NAMALWA (cell line): ENCODE measurements around the gene INTS6.

ENCODE experiments used
- DNase-seq: peaks from one replicate; pipeline ENCODE4 v3.0.0-alpha.2; 2015; ENCODE audit warnings: low spot score

INTS6 gene

DNA sequence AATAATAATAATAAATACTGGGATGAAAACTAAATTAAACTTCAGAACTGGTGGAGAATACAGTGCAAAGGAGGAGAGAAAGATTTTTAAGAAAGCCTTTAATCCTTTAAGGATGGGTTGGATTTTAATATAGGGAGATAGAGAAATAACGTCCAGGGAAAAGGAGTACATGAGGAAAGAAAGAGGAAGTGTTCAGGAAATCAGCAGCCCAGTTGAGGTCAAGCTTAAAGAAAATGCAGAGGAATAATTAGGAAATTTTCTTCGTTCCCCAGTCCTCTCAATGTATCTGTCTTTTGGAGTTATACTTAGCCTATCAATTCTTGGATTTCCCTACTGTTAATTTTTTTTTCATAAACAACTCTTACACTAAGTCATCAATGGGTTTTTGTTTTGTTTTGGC is 47.7 kb downstream of the INTS6 start:
- no peak for DNase-seq

DNA sequence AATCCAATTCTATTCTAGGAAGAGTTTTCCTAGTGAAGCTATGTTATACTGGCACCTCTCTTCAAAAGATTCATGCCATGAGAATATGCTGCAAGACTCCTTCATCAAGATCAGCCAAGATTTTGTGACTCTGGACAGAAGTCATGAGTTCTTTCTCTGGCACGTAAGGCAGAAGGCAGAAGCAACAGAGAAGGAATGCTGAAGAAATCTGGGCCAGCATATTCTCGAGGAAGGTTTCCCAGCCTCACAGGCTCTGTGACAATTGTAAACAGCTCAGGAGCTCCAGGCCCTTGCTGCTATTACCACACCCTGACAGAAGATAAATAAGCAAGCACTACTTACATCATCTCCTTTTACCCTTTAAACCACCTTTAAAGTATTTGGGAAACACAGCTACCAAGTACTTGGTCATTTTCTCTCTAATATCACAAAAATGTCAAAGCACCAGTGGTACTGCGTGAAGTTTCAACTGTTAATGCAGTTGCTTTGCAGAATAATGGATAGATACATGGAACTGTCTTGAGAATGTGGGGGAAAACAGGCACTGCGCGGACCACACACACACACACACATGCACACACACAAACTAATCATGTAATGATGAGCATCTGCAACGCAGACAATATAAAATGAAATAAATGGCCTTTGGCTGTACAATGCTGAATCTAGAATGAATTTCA is 55.4 kb downstream of the INTS6 start:
- peak; percentile 5 for DNase-seq

DNA sequence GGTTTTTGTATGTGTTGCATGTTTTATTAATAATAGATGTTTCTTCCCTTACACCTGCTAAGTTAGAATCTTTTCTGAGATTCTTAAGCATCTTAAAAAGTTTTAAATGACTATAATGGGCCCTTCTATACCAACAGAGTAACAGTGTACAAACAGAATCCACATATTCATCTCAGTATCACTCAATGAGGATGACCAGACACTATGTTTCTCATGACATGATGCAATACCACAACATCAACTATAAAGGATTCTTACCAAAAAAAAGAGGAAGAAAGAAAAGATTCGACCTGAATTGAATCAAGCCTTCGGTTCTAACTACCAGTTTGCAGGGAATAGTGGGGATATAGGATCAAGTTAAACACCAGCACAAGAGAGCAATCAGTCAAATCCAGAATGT is 56.5 kb downstream of the INTS6 start:
- peak; percentile 54 for DNase-seq

- no peak for DNase-seq
These were observed 58.1 kb downstream of the INTS6 start for GRCh38 chr13:51394724-51395123.

GRCh38 chr13:51385114-51385513 is 67.7 kb downstream of the INTS6 start:
- no peak for DNase-seq

DNA sequence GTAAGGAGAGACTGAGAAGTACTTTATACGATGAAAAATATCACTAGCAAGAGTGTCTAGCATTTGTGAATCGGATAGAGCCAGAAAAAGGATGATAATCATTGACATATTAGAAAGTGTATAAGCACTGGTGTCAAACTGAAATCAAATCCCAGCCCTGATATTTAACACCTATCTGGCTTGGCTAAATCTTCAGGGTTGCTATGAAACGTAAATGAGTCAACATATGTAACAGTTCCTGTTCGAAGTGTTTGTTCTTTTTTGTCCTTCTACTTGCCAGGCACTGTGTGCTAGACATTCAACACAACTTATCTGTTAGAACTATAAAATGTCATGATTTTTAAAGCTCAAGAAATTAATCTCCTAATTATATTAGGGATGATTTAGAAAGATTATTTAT is 72.6 kb downstream of the INTS6 start:
- DNase-seq, result no peak

DNA sequence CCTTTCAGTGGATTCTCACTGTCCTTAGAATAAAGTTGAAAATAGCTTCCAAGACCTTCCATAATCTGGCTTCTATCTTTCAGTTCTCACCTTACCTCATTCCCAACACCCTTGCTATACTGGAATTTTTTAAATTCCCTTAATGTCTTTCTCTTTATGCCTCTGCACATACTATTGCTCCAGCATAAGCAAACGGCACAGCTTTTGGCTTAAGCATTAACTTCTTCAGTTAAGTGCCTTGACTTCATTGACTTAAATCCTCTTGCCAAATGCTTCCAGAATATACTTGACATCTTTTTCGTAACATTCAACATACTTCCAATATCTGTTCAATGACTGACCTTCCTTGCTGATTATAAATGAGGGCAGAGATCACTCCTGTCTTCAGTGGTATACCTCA is 79.4 kb downstream of the INTS6 start:
- DNase-seq, result no peak

GRCh38 chr13:51371768-51372399 is 81.0 kb downstream of the INTS6 start:
- no peak for DNase-seq

GRCh38 chr13:51370811-51371210 is 82.0 kb downstream of the INTS6 start:
- DNase-seq, result no peak

- DNase-seq, result no peak
These were observed 82.7 kb downstream of the INTS6 start for GRCh38 chr13:51370116-51370515.

- no peak for DNase-seq
These were observed 88.3 kb downstream of the INTS6 start for GRCh38 chr13:51364404-51365008.

DNA sequence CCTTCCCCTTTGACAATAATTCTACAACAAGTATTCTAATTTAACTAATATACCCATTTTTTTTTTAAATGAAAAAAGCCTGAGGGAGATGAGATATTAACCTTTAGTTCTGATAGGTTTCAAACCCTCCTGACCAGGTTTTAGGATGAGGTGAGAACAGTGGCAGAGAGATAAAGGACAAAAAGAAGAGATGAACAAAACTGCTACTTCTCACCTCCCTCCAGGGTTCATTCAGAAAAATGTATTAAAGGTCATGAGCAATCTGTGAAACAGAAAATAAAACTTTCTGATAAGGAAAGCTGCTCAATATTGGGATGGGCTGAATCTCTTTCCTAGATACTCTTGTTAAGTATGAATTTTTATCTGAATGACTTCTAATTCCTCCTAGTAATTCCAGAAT is 89.2 kb downstream of the INTS6 start:
- no peak for DNase-seq

- no peak for DNase-seq
These were observed 91.7 kb downstream of the INTS6 start for GRCh38 chr13:51361106-51361505.

DNA sequence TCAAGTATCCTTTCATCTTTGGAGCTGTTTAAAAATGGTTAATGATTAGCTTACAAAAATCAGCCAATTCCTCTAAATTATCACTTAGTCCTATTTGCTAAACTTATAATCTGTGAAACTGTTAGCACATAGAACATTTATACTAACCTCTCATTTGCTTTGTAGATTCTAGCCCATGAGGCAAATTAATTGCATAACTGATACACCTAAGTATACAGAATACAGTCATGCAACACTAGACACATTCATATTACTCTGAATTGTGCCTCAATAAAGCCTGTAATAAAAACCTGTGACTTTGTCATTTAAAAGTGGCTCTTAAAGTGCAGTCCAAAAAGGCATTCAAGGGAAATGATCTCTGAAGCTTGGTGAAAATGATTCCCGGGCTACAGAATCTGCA is 92.3 kb downstream of the INTS6 start:
- no peak for DNase-seq

- no peak for DNase-seq
These were observed 93.5 kb downstream of the INTS6 start for GRCh38 chr13:51359352-51359751.

- no peak for DNase-seq
These were observed 94.8 kb downstream of the INTS6 start for GRCh38 chr13:51357928-51358595.

DNA sequence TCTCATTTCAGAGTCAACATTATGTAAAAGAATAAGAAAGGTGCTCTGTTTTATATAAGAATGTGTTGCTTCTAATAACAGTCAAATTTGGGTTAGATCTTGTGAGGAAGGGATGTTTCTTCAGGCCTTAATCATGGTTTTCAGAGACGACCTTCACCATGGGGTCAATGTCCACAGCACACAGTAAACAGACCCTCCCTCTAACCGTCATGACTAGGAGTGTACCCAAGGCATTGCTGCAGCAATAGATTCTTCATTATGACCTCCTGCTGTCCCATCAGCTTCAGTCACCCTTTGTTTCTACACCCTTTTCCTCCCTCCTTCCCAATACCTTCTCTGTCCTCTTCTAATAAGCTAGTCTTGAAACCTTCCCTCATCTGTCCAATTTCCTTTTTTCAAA is 97.6 kb downstream of the INTS6 start:
- no peak for DNase-seq

DNA sequence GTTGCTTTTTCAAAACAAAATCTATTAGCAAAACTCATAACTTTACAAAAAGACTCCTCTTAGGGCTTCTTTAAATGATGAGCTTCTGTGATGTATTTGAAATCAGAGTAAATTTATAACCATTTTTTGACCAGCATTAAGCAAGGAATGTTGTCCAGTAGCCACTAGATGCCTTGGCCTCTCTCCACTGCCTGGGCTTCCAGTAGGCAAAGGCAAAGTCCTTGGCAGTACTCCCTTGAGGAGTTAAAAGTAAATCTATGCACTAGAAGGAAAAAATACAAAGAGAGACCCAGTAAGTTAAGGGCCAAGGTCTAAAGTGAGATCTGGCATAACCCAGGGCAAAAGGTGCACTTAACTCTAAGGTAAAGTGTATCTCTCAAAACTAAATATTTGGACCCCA is 103.8 kb downstream of the INTS6 start:
- no peak for DNase-seq

DNA sequence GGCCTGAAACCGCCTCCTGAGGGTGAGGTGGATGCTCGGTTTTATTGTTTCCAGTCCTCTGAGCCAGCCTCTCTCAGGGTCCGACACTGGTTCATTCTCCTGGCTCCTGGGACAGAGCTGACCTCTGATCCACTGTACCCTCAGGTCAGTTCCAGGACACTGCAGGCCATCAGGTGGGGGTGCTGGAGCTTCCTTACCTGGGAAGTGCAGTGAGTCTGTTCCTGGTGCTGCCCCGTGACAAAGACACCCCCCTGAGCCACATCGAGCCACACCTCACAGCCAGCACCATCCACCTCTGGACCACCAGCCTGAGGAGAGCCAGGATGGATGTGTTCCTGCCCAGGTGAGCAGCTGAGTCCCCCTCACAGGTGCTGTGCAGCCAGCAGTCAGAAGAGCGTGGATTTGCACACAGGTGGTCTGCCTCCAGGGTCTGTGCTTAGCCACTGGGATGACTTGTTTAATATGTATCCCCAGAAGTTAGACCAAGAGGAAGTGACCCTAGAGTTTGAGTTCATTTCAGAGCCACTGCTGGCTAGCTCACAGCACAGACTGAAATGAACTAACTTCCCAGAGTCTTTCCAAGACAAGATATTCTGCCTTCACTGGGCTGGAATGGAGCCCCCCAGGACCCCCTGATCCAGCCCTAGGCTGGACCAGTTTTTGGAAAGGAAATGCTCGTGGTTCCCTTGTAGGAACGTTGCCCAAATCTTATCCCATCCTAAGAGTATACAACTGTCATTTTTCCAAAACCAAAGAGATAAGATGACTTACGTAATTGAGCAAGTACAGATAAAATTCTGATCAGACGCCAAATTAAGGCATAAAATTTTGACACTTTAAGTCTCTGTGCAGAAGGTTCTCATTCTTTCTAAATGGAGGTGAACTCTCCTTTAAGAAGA is 104.5 kb downstream of the INTS6 start:
- no peak for DNase-seq

DNA sequence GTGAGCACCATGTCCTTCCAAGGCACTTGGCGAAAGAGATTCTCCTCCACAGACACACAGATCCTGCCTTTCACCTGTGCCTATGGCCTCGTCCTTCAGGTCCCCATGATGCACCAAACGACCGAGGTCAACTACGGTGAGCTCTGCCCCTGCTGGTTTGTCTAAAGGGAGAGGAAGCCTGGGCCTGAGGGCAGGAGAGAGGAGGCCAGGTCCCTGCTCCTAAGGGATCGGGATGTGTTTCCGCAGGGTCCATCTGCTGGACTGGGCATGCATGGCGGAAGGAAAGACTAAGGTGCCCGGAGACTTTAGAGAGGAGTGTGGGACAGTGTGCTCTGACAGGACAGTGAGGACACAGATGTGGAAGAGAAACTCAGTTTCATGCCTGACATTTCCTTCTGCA is 105.7 kb downstream of the INTS6 start:
- DNase-seq, result no peak

- DNase-seq, result no peak
These were observed 106.4 kb downstream of the INTS6 start for GRCh38 chr13:51346397-51346796.

- no peak for DNase-seq
These were observed 109.4 kb downstream of the INTS6 start for GRCh38 chr13:51343475-51343874.
